HG03565 (cell line): ENCODE data around the gene CTIF.

ENCODE experiments used
- ATAC-seq: cut with Tn5 transposase; IDR thresholded peaks from one replicate; pipeline ENCODE4 v1.9.1; 2021; ENCODE audit warnings: mild to moderate bottlenecking, moderate library complexity; ENCODE audit not compliant: unreplicated experiment

Gene CTIF

DNA sequence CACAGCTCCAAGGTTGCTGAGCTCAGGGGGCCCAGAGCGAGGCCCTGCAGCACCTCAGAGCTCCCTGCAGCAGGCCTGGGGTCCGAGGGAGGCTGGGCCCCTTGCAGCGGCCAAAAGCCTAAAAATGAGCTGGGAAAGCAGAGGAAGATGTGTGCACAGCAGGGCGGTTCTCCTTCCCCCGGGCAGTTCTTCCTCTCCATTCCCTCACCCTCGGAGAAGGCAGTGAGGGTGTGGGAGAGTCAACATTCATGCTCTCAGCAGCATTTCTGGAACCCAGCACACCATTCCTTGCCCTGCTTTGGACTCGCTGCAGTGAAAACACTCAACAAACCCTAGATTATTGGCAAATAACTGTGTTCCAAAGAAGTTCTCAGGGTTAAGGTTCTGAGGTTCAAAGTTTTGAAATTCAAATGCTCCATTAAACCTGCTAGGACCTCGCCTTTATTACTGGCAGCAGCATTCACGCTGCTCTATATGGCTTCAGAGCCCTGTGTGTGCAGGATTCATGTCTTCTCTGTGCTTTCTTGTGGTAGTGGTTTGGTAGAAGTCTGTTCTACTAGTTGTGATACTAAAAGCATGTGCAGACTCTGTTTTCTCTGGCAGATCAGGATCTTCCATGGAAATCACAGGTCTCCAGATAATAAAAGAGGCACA is 79.1 kb downstream of the CTIF start:
- ATAC-seq = no peak

DNA sequence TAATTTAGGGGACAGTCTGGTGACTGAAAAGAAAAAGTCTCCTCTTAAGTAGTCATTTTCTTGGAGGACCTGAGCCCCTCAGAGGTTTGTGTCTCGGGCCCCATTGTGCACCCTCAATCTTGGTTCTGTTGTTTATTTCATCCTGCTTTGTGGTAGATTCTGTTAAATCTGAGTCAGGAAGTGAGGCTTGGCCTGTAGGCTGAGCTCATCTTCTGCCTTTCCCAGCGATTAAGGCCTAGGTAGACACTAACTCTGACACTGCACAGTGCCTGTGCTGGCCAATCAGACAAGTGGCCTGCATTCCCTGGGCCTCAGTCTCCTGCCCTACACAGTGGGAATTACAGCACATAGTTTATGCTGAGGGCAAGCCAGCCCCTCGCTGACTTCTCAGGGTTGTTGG is 80.2 kb downstream of the CTIF start:
- no peak for ATAC-seq

- ATAC-seq = no peak
These were observed 80.7 kb downstream of the CTIF start for GRCh38 chr18:48619501-48619900.

DNA sequence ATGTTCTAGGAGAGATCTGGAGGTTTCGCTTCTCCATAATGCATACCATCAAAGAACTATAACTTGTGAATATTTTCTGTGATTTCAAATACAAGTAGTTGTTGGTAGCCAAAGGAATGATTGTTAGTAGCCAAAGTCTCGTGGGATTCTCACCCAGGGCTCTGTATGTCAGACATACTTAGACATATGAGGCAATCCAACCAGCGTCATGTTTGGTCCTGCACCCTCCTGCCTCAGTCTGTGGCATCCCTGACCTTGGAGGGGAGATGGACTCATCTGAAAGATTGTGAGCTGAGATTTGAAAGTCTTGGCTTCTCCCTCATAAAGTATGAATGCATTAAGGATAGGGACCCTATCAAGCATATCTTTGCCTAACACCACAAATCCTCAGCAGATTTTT is 81.2 kb downstream of the CTIF start:
- ATAC-seq = no peak

DNA sequence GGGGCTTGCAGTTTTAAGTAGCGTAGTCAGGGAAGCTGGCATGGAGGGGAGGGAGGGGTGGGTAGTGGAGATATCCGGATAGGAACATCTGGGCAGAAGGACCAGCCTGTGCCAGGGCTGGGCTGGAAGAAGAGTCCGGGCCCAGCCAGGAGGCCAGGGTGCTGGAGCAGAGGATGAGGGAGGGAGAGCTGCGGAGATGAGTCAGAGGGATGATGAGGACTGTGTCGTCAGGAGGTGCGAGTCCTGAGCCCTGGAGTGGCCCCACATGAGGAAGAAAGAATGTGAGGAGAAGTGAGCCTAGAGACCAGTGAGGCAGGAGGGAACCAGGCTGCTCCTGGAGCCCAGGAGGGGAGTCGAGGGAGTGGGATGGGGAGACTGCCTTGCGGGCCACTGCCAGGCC is 82.4 kb downstream of the CTIF start:
- no peak for ATAC-seq

- ATAC-seq = no peak
These were observed 83.2 kb downstream of the CTIF start for GRCh38 chr18:48621815-48622555.

DNA sequence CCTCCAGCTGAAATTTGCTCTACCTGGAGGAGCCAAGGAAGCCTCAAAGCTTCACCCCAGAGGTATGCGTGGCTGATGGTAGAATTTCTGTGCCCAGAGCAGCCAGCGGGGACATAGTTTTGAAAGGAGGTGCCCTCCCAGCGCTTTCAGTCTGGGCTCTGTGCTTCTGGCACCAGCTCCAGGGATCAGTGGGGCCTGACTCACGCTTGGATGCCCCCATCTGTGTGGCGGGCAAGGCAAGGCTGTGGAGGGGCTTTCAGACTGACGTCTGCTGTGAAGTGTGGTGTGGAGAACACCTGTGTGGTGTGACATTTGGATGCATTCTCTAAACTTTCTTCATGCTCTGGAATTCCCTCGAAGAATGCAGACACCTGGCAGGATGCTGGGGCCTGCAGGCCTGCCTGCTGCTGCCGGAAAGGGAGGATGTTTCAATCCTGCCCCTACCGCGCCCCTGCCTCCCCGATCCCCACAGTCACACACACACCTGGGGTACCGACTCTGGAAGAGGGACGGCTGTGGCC is 84.1 kb downstream of the CTIF start:
- no peak for ATAC-seq

GRCh38 chr18:48623468-48624235 is 84.8 kb downstream of the CTIF start:
- no peak for ATAC-seq

DNA sequence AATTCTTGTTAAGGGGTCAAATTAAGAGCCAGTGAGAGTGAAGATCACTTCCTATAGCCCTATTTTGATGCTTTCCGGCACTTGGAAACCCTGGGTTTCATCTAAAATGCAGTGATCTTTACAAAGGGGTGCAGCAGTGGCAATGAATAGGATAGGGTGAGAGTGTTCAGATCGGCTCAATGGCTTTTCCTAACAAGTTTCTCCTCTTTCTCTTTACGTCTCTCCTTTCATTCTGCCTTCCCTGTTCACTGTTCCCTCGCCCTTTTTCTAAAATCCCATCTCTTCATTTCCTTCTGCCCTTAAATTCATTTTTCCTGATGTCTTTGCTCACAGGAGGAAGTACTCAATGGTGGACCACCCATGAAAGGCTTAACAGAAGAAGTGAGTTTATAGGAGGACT is 86.0 kb downstream of the CTIF start:
- ATAC-seq = no peak

GRCh38 chr18:48627216-48627615 is 88.4 kb downstream of the CTIF start:
- ATAC-seq = no peak

- no peak for ATAC-seq
These were observed 91.0 kb downstream of the CTIF start for GRCh38 chr18:48629730-48630324.

DNA sequence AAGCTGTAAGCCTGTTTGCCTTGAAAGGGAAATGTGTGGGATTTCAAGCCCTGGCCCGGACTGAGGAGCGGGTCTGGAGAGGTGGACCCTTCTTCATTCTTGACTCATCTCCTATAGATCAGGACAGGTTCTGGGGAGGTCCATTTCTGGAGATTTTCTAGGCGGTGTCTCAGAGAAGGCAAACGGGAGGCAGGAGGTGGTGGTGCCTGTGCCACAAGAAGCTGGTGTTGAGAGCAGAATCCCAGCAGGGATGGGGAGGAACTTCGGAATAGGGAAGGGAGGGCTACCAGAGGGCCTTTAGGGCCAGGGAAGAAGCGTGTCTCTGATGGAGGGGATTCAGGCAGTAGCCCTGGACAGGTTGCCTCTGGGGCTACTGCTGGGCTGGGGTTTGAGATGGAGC is 93.0 kb downstream of the CTIF start:
- no peak for ATAC-seq

DNA sequence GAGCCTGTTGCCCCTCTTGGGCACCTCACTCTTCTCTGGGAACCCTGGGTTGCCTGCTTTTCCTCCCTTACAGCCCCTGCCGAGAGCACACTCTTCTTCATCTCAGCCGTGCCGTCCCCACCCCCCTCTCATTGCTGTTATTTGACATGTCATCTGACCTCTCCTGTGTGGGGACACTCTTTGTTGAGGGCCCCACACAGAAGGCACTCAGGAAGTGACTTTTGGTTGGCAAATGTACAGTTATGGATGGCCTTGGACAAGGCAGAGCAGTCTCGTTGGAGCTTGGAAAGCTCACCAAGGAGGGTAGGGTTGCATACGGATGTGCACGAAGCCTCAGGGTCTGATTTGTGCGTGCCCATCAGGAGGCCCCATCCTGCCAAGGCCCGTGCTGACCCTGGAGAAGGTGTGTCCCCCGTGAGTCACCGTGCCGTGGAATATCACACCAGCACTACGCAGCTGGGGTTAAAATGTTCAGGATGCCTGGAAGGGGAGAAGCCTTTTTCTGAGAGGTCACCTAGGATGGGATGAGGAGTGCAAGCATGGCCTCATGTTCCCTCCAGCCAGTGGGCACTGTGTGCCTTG is 93.9 kb downstream of the CTIF start:
- ATAC-seq = no peak

GRCh38 chr18:48634491-48634890 is 95.7 kb downstream of the CTIF start:
- no peak for ATAC-seq

GRCh38 chr18:48634975-48635374 is 96.1 kb downstream of the CTIF start:
- no peak for ATAC-seq

DNA sequence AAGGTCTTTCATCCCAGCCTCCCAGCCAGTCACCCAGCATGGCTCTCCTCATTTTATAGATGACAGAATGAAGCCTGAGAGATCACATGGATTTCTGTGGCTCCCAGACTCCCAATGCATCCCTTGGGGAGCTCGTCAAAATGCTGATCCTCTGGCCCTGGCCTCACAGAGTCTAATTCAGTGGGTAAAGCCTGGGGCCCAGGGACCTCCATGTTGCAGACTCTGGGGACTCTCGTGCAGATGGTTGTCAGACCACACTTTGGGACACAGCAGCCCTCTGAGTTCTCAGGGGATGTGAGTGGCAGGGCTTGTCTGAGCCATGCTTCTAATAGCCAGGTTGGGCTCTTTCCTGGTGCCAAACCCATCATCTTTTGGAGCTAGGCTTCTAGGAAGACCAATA is 97.0 kb downstream of the CTIF start:
- no peak for ATAC-seq

GRCh38 chr18:48636436-48636835 is 97.6 kb downstream of the CTIF start:
- ATAC-seq = no peak

DNA sequence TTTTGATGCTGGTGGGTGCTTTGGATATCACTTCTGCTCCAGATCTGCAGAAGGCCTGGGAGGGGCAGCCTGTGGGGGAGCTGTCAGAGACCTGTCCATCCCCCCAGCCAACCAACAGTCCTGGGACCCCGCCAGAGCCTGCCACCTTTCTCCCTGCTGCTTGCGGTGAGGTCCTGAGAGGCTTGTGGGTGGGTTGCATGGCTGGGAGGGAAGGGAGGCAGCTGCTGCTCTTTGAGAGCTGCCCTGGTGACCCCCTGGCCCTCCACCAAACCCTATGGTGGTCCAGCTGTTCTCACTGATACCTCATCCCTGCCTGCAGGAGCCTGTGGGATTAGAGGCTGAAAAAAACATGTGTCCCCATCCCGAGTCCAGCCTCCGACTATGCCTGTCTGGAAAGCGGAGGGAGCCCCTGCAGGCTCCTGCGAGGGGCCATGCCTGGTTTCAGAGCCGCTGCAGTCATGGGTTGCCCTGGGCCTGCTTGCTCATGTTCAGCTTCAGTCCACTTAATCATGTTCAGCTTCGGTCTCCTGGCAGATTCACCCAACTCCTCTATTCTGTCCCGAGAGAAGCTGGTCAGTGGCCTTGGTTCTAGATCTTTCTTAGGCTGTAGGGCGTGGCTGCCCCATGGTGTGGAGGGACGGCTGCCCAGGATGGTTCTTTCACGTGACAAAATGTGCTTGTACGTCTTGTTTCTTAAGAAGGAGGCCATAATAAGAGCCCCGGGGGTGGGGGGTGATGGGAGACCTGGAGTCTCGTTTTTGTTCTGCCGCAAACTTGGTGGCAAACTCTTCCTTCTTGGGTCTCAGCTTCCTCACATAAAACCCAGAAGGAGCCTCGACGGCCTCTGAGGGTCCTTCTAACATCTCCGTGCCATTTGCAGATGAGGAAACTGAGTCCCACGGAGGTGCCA is 98.5 kb downstream of the CTIF start:
- ATAC-seq = no peak

DNA sequence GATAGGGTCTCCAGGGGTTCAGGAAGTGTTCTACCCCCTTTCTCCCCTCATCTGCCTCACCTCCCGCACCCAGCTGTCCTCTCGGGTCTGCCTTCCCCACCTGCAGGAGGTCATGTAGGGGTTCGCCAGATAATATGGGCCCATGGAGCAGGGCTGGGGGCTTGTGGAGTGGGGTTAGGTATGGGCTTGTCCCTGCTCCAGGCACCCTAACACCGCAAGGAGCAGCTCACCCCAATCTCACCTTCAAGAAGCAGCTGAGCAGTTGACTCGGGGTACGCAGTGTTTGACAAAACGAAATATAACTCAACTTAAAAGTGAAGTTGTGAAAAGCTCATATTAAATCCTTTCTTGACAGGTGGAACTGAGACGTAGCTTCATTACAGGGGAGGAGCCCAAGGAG is 99.6 kb downstream of the CTIF start:
- ATAC-seq = no peak
